Peyer's patch (tissue), 4 donors: ENCODE data around the gene FCRL5. TPM values are rescaled to one million over a fixed set of nuclear protein-coding genes. Genes with fewer than 3 reads are reported as not detected.

Experiments used
- DNase-seq, 3 donors: peaks; one replicate each; pipeline ENCODE4 v3.0.0-alpha.2; 2017 to 2019
- H3K27ac ChIP-seq, 4 donors: fragments of 200-600 bp; sonication (generic); one replicate each; pipeline ENCODE4 v1.5.1; 2016 to 2019
- H3K27me3 ChIP-seq, 2 donors: fragments of 200-600 bp; sonication (generic); one replicate each; pipeline ENCODE4 v1.5.1; 2019
- H3K36me3 ChIP-seq, 3 donors: fragments of 200-600 bp; sonication (generic); one replicate each; pipeline ENCODE4 v1.5.1; 2016 to 2019
- H3K4me1 ChIP-seq, 4 donors: fragments of 200-600 bp; sonication (generic); one replicate each; pipeline ENCODE4 v1.5.1; 2016 to 2019
- H3K4me3 ChIP-seq, 4 donors: fragments of 200-600 bp; sonication (generic); 1 replicate in 3 of 4; 2 replicates in 1 of 4; pipeline ENCODE4 v1.5.1; 2016 to 2019; ENCODE audit warnings: mild to moderate bottlenecking in 1 of 4
- H3K9me3 ChIP-seq, 4 donors: fragments of 200-600 bp; sonication (generic); one replicate each; pipeline ENCODE4 v1.5.1; 2016 to 2019; ENCODE audit warnings: mild to moderate bottlenecking in 1 of 4
- CTCF ChIP-seq, 6 experiments: fragments of 450-650 bp in 4 of 6; fragments of 200-600 bp in 2 of 6; sonication (generic) in 1 of 6; IDR thresholded peaks; one replicate each; pipeline ENCODE4 v1.5.1; 2017 to 2019; ENCODE audit warnings: antibody characterized with exemption in 6 of 6, mild to moderate bottlenecking in 3 of 6, moderate library complexity in 1 of 6
- POLR2A ChIP-seq, 2 donors: fragments of 450-650 bp; IDR thresholded peaks; one replicate each; pipeline ENCODE4 v1.5.1; 2017; ENCODE audit warnings: antibody characterized with exemption in 2 of 2, mild to moderate bottlenecking in 2 of 2, moderate library complexity in 2 of 2
- total RNA-seq, 4 donors: library from RNA; depleted of rRNA; stranded (reverse); fragments of >200 nt; gene quantifications; one replicate each; pipeline ENCODE4 v1.1.0, GENCODE V29; 2016

FCRL5 gene
- total RNA-seq, 4 donors from 2014 or later, result 0.53 to 19.0 (median 3.8) TPM

GRCh38 chr1:157515709-157516108, 36.6 kb downstream of the FCRL5 start:
- H3K4me3 ChIP-seq, result no peak overlapping the region
- no peaks in the 10 kb centered on the region for H3K9me3 ChIP-seq
- no peak for DNase-seq
- H3K4me1 ChIP-seq, result peaks cover 0 to 22% (median 1%) of the 10 kb centered on the region in 4 donors
- no peak overlapping the region for H3K27ac ChIP-seq
- TF ChIP-seq POLR2A (IDR thresholded peaks at IDR 0.05), result no peak
- no peak for TF ChIP-seq CTCF (IDR thresholded peaks at IDR 0.05)
- no peaks in the 10 kb centered on the region for H3K36me3 ChIP-seq
- H3K27me3 ChIP-seq, result no peaks in the 10 kb centered on the region

GRCh38 chr1:157515141-157515540, 37.2 kb downstream of the FCRL5 start:
- Histone ChIP-seq H3K36me3 (no peaks in the 10 kb centered on the region), H3K4me1 (peaks cover 0 to 22% (median 1%) of the 10 kb centered on the region in 4 donors), H3K4me3 (no peak overlapping the region), H3K27ac (no peak overlapping the region), H3K27me3 (no peaks in the 10 kb centered on the region), H3K9me3 (no peaks in the 10 kb centered on the region)
- no peak for DNase-seq
- TF ChIP-seq CTCF (IDR thresholded peaks at IDR 0.05), result no peak
- no peak for TF ChIP-seq POLR2A (IDR thresholded peaks at IDR 0.05)

- no peaks in the 10 kb centered on the region for H3K36me3 ChIP-seq
- TF ChIP-seq POLR2A (IDR thresholded peaks at IDR 0.05), result no peak
- no peak for TF ChIP-seq CTCF (IDR thresholded peaks at IDR 0.05)
- no peak overlapping the region for H3K4me3 ChIP-seq
- no peaks in the 10 kb centered on the region for H3K27me3 ChIP-seq
- peaks cover 0 to 22% (median 3%) of the 10 kb centered on the region in 4 donors for H3K4me1 ChIP-seq
- no peaks in the 10 kb centered on the region for H3K9me3 ChIP-seq
- peak overlapping the region in 2 of 4 donors; percentile 59 to 65 for H3K27ac ChIP-seq
- no peak for DNase-seq
Measured at GRCh38 chr1:157512036-157512969, 40.0 kb downstream of the FCRL5 start.

- Histone ChIP-seq H3K4me3 (no peak overlapping the region), H3K27me3 (no peaks in the 10 kb centered on the region), H3K4me1 (peaks cover 0 to 22% (median 3%) of the 10 kb centered on the region in 4 donors), H3K36me3 (no peaks in the 10 kb centered on the region), H3K27ac (peak overlapping the region in 1 of 4 donors; percentile 65), H3K9me3 (no peaks in the 10 kb centered on the region)
- TF ChIP-seq CTCF (IDR thresholded peaks at IDR 0.05) (no peak), POLR2A (IDR thresholded peaks at IDR 0.05) (no peak)
- no peak for DNase-seq
Measured at GRCh38 chr1:157509546-157510232, 42.6 kb downstream of the FCRL5 start.

- H3K9me3 ChIP-seq, result no peaks in the 10 kb centered on the region
- no peaks in the 10 kb centered on the region for H3K36me3 ChIP-seq
- no peaks in the 10 kb centered on the region for H3K27me3 ChIP-seq
- H3K4me1 ChIP-seq, result peaks cover 0 to 4% (median 2%) of the 10 kb centered on the region in 4 donors
- DNase-seq, result peak; percentile 60 to 89 (median 76)
- peak overlapping the region in 2 of 4 donors; percentile 21 to 31 for H3K4me3 ChIP-seq
- H3K27ac ChIP-seq, result peak overlapping the region in 2 of 4 donors; percentile 38 to 41
- TF ChIP-seq POLR2A (IDR thresholded peaks at IDR 0.05), result peak in 1 of 2 donors; percentile 18
- peak; percentile 53 to 94 (median 84) for TF ChIP-seq CTCF (IDR thresholded peaks at IDR 0.05)
Measured at GRCh38 chr1:157505481-157506272, 46.6 kb downstream of the FCRL5 start.
